ENCODE results near the gene KNTC1.
"Not testable (repeated sequence)": the region's sequence is repeated elsewhere in the genome, so short reads cannot be mapped to it uniquely, and the experiment has no call there.

KNTC1 gene

GRCh38 chr12:122610911-122611310 lies 83.9 kb downstream of the KNTC1 start:
- Mint-ChIP-seq H3K4me1 (ENCODE audit: low read depth) (no peaks in the 10 kb centered on the region), H3K27ac (no peak overlapping the region), H3K27me3 (no peaks in the 10 kb centered on the region), H3K9me3 (no peaks in the 10 kb centered on the region), H3K36me3 (ENCODE audit: low read depth) (peaks cover 91% of the 10 kb centered on the region), H3K4me3 (no peak overlapping the region)
- no peak for DNase-seq

- peak overlapping the region; percentile 23 for H3K27ac Mint-ChIP-seq
- no peaks in the 10 kb centered on the region for H3K4me1 Mint-ChIP-seq (ENCODE audit: low read depth)
- no peak overlapping the region for H3K4me3 Mint-ChIP-seq
- no peaks in the 10 kb centered on the region for H3K27me3 Mint-ChIP-seq
- DNase-seq: no peak
- H3K36me3 Mint-ChIP-seq (ENCODE audit: low read depth): peaks cover 96% of the 10 kb centered on the region
- H3K9me3 Mint-ChIP-seq: no peaks in the 10 kb centered on the region
Measured at GRCh38 chr12:122614839-122615238, 87.8 kb downstream of the KNTC1 start.

GRCh38 chr12:122615780-122616179 lies 88.7 kb downstream of the KNTC1 start:
- Mint-ChIP-seq H3K27me3 (no peaks in the 10 kb centered on the region), H3K36me3 (ENCODE audit: low read depth) (peaks cover 96% of the 10 kb centered on the region), H3K9me3 (no peaks in the 10 kb centered on the region), H3K27ac (no peak overlapping the region), H3K4me3 (no peak overlapping the region), H3K4me1 (ENCODE audit: low read depth) (no peaks in the 10 kb centered on the region)
- DNase-seq: no peak

GRCh38 chr12:122635471-122635870 lies 108.4 kb downstream of the KNTC1 start:
- no peak for DNase-seq
- no peak overlapping the region for H3K4me3 Mint-ChIP-seq
- H3K9me3 Mint-ChIP-seq: no peaks in the 10 kb centered on the region
- H3K36me3 Mint-ChIP-seq (ENCODE audit: low read depth): peaks cover 51% of the 10 kb centered on the region
- H3K27me3 Mint-ChIP-seq: no peaks in the 10 kb centered on the region
- no peaks in the 10 kb centered on the region for H3K4me1 Mint-ChIP-seq (ENCODE audit: low read depth)
- no peak overlapping the region for H3K27ac Mint-ChIP-seq

GRCh38 chr12:122643207-122643805 lies 116.3 kb downstream of the KNTC1 start:
- H3K27me3 Mint-ChIP-seq: no peaks in the 10 kb centered on the region
- H3K36me3 Mint-ChIP-seq (ENCODE audit: low read depth): peaks cover 10% of the 10 kb centered on the region
- no peak for DNase-seq
- no peak overlapping the region for H3K4me3 Mint-ChIP-seq
- H3K9me3 Mint-ChIP-seq: no peaks in the 10 kb centered on the region
- no peak overlapping the region for H3K27ac Mint-ChIP-seq
- H3K4me1 Mint-ChIP-seq (ENCODE audit: low read depth): peaks cover 18% of the 10 kb centered on the region

GRCh38 chr12:122646517-122647217 lies 119.6 kb downstream of the KNTC1 start:
- Mint-ChIP-seq H3K4me1 (ENCODE audit: low read depth) (peaks cover 18% of the 10 kb centered on the region), H3K9me3 (no peaks in the 10 kb centered on the region), H3K36me3 (ENCODE audit: low read depth) (peaks cover 3% of the 10 kb centered on the region), H3K27ac (peak overlapping the region; percentile 79), H3K4me3 (peak overlapping the region; percentile 63), H3K27me3 (no peaks in the 10 kb centered on the region)
- DNase-seq: peak; percentile 52

- no peak for DNase-seq
- Mint-ChIP-seq H3K9me3 (no peaks in the 10 kb centered on the region), H3K27ac (no peak overlapping the region)
Measured at GRCh38 chr12:122651520-122652224, 124.6 kb downstream of the KNTC1 start.

GRCh38 chr12:122653291-122653690 lies 126.2 kb downstream of the KNTC1 start:
- H3K4me1 Mint-ChIP-seq (ENCODE audit: low read depth): not testable (repeated sequence)

More at GRCh38 chr12:122651520-122652224, 124.6 kb downstream of the KNTC1 start:
- H3K36me3 Mint-ChIP-seq (ENCODE audit: low read depth): no peaks in the 10 kb centered on the region
- no peaks in the 10 kb centered on the region for H3K27me3 Mint-ChIP-seq
- H3K4me3 Mint-ChIP-seq: no peak overlapping the region
- H3K4me1 Mint-ChIP-seq (ENCODE audit: low read depth): peaks cover 11% of the 10 kb centered on the region

GRCh38 chr12:122656298-122656697 lies 129.2 kb downstream of the KNTC1 start:
- H3K36me3 Mint-ChIP-seq (ENCODE audit: low read depth): no peaks in the 10 kb centered on the region

More at GRCh38 chr12:122653291-122653690, 126.2 kb downstream of the KNTC1 start:
- H3K36me3 Mint-ChIP-seq (ENCODE audit: low read depth); H3K4me3 Mint-ChIP-seq; DNase-seq; H3K27me3 Mint-ChIP-seq; H3K9me3 Mint-ChIP-seq; H3K27ac Mint-ChIP-seq: not testable (repeated sequence)

GRCh38 chr12:122659579-122659978 lies 132.5 kb downstream of the KNTC1 start:
- Mint-ChIP-seq H3K27ac (no peak overlapping the region), H3K27me3 (no peaks in the 10 kb centered on the region), H3K4me3 (no peak overlapping the region), H3K36me3 (ENCODE audit: low read depth) (no peaks in the 10 kb centered on the region), H3K9me3 (no peaks in the 10 kb centered on the region), H3K4me1 (ENCODE audit: low read depth) (no peaks in the 10 kb centered on the region)
- no peak for DNase-seq

More at GRCh38 chr12:122656298-122656697, 129.2 kb downstream of the KNTC1 start:
- DNase-seq: no peak
- no peaks in the 10 kb centered on the region for H3K9me3 Mint-ChIP-seq
- H3K27me3 Mint-ChIP-seq: no peaks in the 10 kb centered on the region
- H3K4me3 Mint-ChIP-seq: no peak overlapping the region
- H3K4me1 Mint-ChIP-seq (ENCODE audit: low read depth): no peaks in the 10 kb centered on the region
- no peak overlapping the region for H3K27ac Mint-ChIP-seq

- Mint-ChIP-seq H3K27me3 (no peaks in the 10 kb centered on the region), H3K27ac (no peak overlapping the region), H3K4me3 (no peak overlapping the region), H3K36me3 (ENCODE audit: low read depth) (no peaks in the 10 kb centered on the region), H3K4me1 (ENCODE audit: low read depth) (no peaks in the 10 kb centered on the region), H3K9me3 (no peaks in the 10 kb centered on the region)
- DNase-seq: no peak
Measured at GRCh38 chr12:122661246-122661645, 134.2 kb downstream of the KNTC1 start.

- no peaks in the 10 kb centered on the region for H3K36me3 Mint-ChIP-seq (ENCODE audit: low read depth)
- H3K9me3 Mint-ChIP-seq: no peaks in the 10 kb centered on the region
- H3K27me3 Mint-ChIP-seq: no peaks in the 10 kb centered on the region
- no peak for DNase-seq
- no peaks in the 10 kb centered on the region for H3K4me1 Mint-ChIP-seq (ENCODE audit: low read depth)
- H3K27ac Mint-ChIP-seq: no peak overlapping the region
- no peak overlapping the region for H3K4me3 Mint-ChIP-seq
Measured at GRCh38 chr12:122661938-122662337, 134.9 kb downstream of the KNTC1 start.

GRCh38 chr12:122665349-122665748 lies 138.3 kb downstream of the KNTC1 start:
- DNase-seq: no peak
- no peaks in the 10 kb centered on the region for H3K4me1 Mint-ChIP-seq (ENCODE audit: low read depth)
- H3K36me3 Mint-ChIP-seq (ENCODE audit: low read depth): no peaks in the 10 kb centered on the region
- H3K27ac Mint-ChIP-seq: no peak overlapping the region
- H3K9me3 Mint-ChIP-seq: no peaks in the 10 kb centered on the region
- no peaks in the 10 kb centered on the region for H3K27me3 Mint-ChIP-seq
- H3K4me3 Mint-ChIP-seq: no peak overlapping the region

GRCh38 chr12:122665759-122666158 lies 138.7 kb downstream of the KNTC1 start:
- no peaks in the 10 kb centered on the region for H3K27me3 Mint-ChIP-seq
- no peaks in the 10 kb centered on the region for H3K36me3 Mint-ChIP-seq (ENCODE audit: low read depth)
- no peak overlapping the region for H3K27ac Mint-ChIP-seq
- H3K9me3 Mint-ChIP-seq: no peaks in the 10 kb centered on the region
- no peak overlapping the region for H3K4me3 Mint-ChIP-seq
- DNase-seq: no peak
- no peaks in the 10 kb centered on the region for H3K4me1 Mint-ChIP-seq (ENCODE audit: low read depth)

GRCh38 chr12:122668268-122668667 lies 141.2 kb downstream of the KNTC1 start:
- Mint-ChIP-seq H3K4me3 (no peak overlapping the region), H3K9me3 (no peaks in the 10 kb centered on the region), H3K27ac (no peak overlapping the region), H3K36me3 (ENCODE audit: low read depth) (no peaks in the 10 kb centered on the region), H3K4me1 (ENCODE audit: low read depth) (no peaks in the 10 kb centered on the region), H3K27me3 (no peaks in the 10 kb centered on the region)
- DNase-seq: no peak

Data from activated T-cell treated with anti-CD3 and anti-CD28 coated beads, Interleukin-2, amount 50 U/mL, for 24 hours (primary cell).